H4 (cell line): ENCODE measurements around the gene EPPIN. TPM values are rescaled to one million over a fixed set of nuclear protein-coding genes. Genes with fewer than 3 reads are reported as not detected.

Experiments used
- total RNA-seq: library from RNA; depleted of rRNA; stranded (reverse); fragments of >200 nt; shearing (Covaris generic); gene quantifications from 2 replicates; pipeline ENCODE4 v1.2.3, GENCODE V29; 2014; rRNA removed

EPPIN gene
- total RNA-seq, 1 experiment from 2014 or later: not detected

Other genes with a start within 250 kb of the EPPIN start
- gene RBPJL, start 240.6 kb downstream of the EPPIN start, total RNA-seq: not detected in 2 replicates
- not detected in 2 replicates for gene MATN4, start 239.1 kb downstream of the EPPIN start, total RNA-seq
- gene SDC4, start 199.0 kb downstream of the EPPIN start, total RNA-seq: 88.3 and 88.4 TPM in 2 replicates
- 15.4 and 20.8 TPM in 2 replicates for gene SYS1, start 184.2 kb downstream of the EPPIN start, total RNA-seq
- not detected in 2 replicates for gene TP53TG5, start 169.1 kb downstream of the EPPIN start, total RNA-seq
- 2.7 and 3.8 TPM in 2 replicates for gene DBNDD2, start 139.1 kb downstream of the EPPIN start, total RNA-seq
- gene PIGT, start 131.3 kb downstream of the EPPIN start, total RNA-seq: 83.5 and 118 TPM in 2 replicates
- gene WFDC2, start 77.6 kb downstream of the EPPIN start, total RNA-seq: not detected in 2 replicates
- not detected in 2 replicates for gene SPINT3, start 31.8 kb downstream of the EPPIN start, total RNA-seq
- not detected in 2 replicates for gene WFDC6, start 7.9 kb downstream of the EPPIN start, total RNA-seq
- not detected in 2 replicates for gene WFDC8, start 31.9 kb upstream of the EPPIN start, total RNA-seq
- gene WFDC10A, start 82.3 kb upstream of the EPPIN start, total RNA-seq: not detected in 2 replicates
- gene WFDC9, start 83.9 kb upstream of the EPPIN start, total RNA-seq: not detected in 2 replicates
- gene WFDC11, start 122.8 kb upstream of the EPPIN start, total RNA-seq: not detected in 2 replicates
- gene WFDC13, start 154.6 kb upstream of the EPPIN start, total RNA-seq: not detected in 2 replicates
- gene WFDC10B, start 157.6 kb upstream of the EPPIN start, total RNA-seq: not detected in 2 replicates
- not detected in 2 replicates for gene SPINT4, start 174.9 kb upstream of the EPPIN start, total RNA-seq
- 0.52 and 9.8 TPM in 2 replicates for gene WFDC3, start 244.5 kb upstream of the EPPIN start, total RNA-seq
- gene DNTTIP1, start 244.6 kb upstream of the EPPIN start, total RNA-seq: 22.4 and 22.6 TPM in 2 replicates